Sigmoid colon (tissue), 3 donors: ENCODE results near the gene RNASE13.

ENCODE experiments used
- POLR2A ChIP-seq, 2 donors: fragments of 450-650 bp; IDR thresholded peaks; one replicate each; pipeline ENCODE4 v1.6.1; 2016; ENCODE audit warnings: antibody characterized with exemption in 2 of 2, mild to moderate bottlenecking in 2 of 2, moderate library complexity in 2 of 2
- TF ChIP-seq, protein P1 (sequence below), 4 experiments: fragments of 450-650 bp in 3 of 4; fragments of 200-600 bp in 1 of 4; IDR thresholded peaks; one replicate each; pipeline ENCODE4 v1.5.1; 2016 to 2019; ENCODE audit warnings: antibody characterized with exemption in 4 of 4, mild to moderate bottlenecking in 3 of 4, moderate library complexity in 2 of 4

DNA sequence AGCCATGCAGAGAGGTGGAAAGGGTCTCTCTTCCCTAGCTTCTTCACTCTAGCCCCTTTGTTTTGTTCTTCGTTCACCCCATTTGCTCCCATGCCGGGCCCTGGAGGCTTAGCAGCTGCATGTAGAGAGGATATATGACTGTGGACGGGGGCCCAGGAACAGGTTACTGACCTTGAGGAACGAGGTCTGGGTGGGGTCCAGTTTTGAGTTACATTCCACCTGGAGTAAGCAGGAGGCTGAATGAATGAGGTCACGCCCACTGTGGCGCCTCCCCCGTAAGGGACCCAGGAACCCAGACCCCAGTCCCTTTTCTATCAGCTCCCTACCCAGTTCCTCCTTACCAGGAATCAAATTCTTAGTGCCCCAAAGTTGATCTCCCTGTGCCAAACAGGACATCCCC is 16.3 kb downstream of the RNASE13 start:
- TF ChIP-seq, protein P1, sequence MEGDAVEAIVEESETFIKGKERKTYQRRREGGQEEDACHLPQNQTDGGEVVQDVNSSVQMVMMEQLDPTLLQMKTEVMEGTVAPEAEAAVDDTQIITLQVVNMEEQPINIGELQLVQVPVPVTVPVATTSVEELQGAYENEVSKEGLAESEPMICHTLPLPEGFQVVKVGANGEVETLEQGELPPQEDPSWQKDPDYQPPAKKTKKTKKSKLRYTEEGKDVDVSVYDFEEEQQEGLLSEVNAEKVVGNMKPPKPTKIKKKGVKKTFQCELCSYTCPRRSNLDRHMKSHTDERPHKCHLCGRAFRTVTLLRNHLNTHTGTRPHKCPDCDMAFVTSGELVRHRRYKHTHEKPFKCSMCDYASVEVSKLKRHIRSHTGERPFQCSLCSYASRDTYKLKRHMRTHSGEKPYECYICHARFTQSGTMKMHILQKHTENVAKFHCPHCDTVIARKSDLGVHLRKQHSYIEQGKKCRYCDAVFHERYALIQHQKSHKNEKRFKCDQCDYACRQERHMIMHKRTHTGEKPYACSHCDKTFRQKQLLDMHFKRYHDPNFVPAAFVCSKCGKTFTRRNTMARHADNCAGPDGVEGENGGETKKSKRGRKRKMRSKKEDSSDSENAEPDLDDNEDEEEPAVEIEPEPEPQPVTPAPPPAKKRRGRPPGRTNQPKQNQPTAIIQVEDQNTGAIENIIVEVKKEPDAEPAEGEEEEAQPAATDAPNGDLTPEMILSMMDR (IDR thresholded peaks at IDR 0.05) = no peak
- TF ChIP-seq POLR2A (IDR thresholded peaks at IDR 0.05) = no peak
